ENCODE data around the gene SHISAL2A.
A peak's percentile ranks its signal among the peaks of the same experiment; 100 is the strongest.
"Not testable (repeated sequence)": the region's sequence is repeated elsewhere in the genome, so short reads cannot be mapped to it uniquely, and the experiment has no call there.

Gene SHISAL2A

DNA sequence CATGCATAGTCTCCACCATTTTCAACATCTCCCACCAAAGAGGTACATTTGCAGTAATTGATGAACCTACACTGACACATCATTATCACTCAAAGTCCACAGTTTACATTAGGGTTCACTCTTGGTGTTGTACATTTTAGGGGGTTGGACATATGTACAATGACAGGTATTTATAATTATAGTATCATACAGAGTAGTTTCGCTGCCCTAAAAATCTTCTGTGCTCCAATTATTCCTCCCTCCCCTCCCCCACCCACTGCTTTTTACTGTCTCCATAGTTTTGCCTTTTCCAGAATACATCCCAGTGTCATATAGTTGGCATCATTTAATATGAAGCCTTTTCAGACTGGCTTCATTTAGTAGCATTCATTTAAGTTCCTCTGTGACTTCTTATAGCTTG, 51.6 kb downstream of the SHISAL2A start:
- no peak for DNase-seq (ENCODE audit: low read depth in 2 of 2)

DNA sequence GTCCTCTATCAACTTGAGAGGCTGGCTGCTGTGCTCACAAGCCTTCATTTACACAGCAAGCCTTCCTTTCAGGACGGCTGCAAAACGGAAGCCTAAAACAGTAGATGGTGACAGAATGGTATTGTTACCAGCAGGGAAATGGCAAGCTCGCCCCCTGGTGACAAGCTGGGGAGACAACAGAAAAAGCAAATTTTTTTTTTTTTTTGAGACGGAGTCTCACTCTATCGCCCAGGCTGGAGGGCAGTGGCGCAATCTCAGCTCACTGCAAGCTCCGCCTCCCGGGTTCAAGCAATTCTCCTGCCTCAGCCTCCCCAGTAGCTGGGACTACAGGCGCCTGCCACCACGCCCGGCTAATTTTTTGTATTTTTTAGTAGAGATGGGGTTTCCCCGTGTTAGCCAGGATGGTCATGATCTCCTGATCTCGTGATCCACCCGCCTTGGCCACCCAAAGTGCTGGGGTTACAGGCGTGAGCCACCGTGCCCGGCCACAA, 53.3 kb downstream of the SHISAL2A start:
- DNase-seq (ENCODE audit: low read depth in 2 of 2), result peak; percentile 49 to 53

DNA sequence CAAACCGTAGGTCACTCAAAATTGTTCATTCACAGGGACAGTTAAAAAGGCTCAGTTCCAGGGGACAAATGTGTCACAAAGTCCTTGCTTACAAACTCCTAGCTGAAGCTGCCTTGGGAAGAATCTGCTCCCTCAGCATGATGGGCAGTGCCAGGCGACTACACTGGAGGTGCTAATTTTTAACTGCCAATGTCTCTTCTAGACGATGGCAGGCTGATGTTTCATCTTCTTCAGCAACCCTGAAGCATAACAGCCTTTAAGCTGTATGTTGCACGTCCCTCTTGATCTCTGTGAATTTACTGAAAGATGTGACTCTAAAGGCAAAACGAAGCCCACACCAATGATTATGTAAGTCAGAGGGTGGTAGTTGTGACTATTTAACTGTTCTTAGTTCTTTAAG, 53.9 kb downstream of the SHISAL2A start:
- DNase-seq (ENCODE audit: low read depth in 2 of 2), result no peak

DNA sequence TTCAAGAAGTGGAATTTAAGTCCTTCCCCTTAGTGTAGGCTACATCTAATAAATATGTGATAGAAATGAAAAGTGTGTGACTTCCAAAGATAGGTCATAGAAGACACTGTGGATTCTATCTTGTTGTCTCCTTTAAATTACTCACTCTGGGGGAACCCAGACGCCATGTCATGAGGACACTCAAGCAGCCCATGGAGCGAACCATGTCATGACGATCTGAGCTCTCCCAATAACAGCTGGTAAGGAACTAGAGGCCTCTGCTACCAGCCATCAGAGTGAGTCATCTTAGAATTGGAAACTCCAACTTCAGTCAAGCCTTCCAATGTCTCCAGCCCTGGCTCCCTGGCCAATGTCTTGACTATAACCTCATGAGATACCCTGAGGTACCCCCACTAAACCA, 58.9 kb downstream of the SHISAL2A start:
- no peak for DNase-seq (ENCODE audit: low read depth in 2 of 2)

DNA sequence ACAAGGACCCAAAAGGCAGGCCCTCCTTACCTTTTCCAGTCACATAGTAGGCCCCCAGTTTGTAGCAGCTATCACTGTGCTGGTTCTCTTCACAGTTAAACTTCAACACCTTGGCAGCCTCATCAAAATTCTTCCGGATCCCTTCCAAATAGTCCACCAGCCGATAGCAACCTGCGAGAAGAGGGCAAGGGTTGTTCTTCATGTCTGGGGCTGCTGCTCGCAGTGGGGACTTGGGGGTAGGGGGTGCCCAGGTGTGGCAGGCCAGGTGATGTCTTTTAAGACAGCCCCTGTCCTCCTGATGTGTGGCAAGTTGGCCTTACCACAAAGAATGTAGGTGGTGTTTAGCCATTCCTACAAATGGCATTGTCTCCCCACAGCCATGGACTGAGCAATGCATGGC, 59.7 kb downstream of the SHISAL2A start:
- DNase-seq (ENCODE audit: low read depth in 2 of 2), result no peak

DNA sequence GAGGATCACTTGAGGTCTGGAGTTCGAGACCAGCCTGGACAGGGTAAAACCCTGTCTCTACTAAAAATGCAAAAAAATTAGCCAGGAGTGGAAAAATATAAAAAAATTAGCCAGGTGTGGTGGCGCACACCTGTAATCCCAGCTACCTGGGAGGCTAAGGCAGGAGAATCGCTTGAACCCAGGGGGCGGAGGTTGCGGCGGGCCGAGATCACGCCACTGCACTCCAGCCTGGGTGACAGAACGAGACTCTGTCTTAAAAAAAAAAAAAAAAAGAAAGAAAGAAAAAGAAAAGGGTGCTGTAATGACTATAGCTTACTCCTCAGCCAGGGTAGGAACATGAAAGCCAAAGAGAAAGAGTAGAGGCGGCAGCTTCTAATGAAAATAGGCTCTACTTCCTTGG, 60.4 kb downstream of the SHISAL2A start:
- DNase-seq (ENCODE audit: low read depth in 2 of 2), result not testable (repeated sequence)

DNA sequence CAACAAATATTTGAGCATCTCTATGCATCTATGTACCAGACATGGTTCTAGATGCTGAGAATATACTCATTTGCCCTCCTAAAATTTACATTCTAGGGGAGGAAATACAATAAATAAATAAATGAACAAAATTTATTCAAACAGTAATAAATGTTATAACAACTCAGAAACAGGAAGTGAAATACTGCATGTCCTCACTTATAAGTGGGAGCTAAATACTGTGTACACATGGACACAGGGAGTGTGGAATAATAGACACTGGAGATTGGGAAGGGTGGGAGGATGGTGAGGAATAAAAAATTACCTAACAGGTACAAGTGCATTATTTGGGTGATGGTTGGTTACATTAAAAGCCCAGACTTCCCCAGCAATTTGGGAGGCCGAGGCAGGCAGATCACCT, 60.9 kb downstream of the SHISAL2A start:
- no peak for DNase-seq (ENCODE audit: low read depth in 2 of 2)

DNA sequence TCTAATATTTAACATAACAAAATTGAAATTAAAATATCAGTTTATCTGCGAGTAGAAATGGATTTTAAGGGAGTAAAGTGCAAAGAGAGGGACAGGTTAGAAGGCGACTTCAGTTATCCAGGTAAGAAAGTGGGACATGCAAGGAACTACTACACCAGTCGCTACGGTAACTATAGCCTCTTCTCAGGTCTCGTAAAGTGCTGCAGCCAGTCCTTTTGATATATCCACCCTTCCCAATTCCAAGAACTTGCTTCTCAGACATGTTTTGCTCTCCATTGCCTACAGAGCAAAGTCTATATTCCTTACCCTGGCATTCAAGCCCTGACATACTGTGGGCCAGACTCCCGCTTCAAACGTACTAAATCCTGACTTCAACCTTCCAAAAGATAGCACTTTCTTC, 62.7 kb downstream of the SHISAL2A start:
- DNase-seq (ENCODE audit: low read depth in 2 of 2), result no peak

DNA sequence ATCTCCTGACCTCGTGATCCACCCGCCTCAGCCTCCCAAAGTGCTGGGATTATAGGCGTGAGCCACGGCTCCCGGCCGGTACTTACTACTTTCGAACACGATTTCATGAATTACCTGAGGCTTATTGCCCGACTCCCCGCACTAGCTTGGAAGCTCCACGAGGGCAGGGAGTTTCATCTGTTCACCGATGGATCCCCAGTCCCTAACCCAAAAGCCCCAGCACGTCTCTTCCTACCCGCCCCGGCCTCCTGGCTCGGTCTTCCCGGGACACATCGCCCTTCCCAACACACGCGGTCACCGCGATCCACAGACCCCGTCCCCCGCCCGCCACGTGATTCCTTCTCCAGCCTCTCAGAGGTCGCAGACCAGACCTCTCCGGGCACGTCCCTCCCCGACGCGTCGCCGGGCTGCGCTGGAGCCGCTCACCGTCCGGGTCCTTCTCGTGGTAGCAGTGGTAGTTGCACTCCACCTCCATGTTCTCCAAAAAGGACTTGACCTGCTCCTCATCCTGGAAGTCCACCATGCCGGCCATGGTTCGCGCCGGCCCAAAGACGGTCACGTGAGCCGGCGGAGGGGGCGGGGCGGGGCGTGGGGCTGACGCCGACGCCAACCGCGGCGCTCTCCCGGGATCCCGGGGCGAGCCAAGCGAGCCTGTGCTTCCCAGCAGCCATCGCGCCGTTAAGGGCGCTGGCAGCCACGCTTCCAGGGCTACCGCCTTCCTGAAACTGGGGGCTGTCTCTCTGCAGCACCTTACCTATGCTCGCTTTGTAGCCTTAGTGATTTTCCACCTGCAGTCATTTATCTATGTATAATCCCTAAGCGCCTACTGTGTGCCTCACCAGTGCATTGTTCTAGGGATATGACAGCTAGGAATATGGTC, 65.1 kb downstream of the SHISAL2A start, which contains the start of gene COA7:
Gene COA7, minus strand, starts transcription at position 553 of the 880 bp plus-strand sequence. Its CDS starts 21 bp downstream, at position 532.
- peak in 1 of 2 donors; percentile 41 for DNase-seq (ENCODE audit: low read depth in 2 of 2)

DNA sequence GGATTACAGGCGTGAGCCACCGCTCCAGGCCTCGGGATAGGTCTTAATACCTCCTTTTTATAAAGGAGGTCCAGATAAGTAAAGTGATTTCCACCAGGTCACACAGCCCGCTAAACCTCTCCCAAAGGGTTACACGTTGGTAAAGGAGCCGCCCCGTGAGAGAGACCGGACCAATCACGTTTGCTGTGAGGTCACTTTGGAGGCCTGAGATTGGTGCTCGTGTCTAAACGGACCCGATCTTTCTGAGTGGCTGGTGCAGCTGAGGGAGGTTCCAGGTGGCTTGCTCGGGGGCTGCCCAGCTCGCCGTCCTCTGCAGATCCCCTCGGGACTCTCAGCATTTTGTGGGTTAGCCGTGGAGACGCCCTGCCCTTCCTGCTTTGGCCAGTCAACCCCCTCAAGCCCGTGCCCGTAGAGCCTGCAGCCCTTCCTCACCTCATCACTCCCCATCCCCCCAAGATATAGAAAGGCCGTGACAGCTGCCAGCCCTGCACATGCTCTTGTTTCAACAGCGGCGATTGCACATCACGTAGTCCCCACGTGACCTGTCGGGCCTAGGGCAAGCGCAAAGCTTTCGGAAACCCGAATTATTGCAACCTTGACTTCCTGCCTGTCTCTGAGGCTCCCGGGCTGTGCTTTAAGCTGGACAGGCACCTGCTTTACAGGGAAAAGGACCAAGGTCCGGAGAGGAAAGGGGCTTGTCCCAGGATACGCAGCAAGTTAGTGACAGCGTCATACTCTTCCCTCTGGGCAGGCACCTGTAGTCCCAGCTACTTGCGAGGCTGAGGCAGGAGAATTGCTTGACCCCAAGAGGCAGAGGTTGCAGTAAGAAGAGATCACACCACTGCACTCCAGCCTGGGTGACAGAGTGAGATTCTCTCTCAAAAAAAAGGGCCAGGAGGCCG, 70.2 kb downstream of the SHISAL2A start:
- peak; percentile 44 to 54 for DNase-seq (ENCODE audit: low read depth in 2 of 2)

DNA sequence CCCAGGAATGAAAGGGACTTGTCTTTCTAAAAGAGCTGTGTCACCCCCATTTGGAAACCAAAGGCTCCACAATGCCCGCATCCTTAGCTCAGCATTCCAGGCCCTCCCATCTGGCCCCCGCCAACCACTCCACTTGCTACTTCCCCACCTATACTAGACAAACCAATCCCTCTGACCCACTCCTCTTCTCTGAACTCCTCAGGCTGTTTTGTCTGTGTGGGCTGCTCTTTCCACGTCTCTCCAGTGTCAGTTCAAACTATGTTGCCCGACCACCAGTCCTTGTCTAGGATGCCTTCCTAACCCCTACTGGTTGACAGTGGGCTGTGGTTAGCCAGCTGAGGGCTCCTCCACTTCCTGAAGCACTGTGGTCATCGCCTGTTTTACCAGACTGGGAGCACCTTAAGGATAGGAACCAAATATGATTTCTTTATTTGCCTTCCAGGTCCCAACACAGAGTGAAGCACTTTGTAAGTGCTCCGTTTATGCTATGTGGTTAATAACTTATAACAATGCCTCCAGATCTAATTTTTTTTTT, 73.2 kb downstream of the SHISAL2A start:
- no peak for DNase-seq (ENCODE audit: low read depth in 2 of 2)
